ENCODE data around the gene MYMK.

The MYMK gene

GRCh38 chr9:133557581-133557980 is 32.8 kb upstream of the MYMK start:
- DNase-seq: no peak

- no peak for DNase-seq
Observed at GRCh38 chr9:133556354-133556753, 31.6 kb upstream of the MYMK start.

GRCh38 chr9:133554729-133555128 is 30.0 kb upstream of the MYMK start:
- DNase-seq: no peak

GRCh38 chr9:133553973-133554713 is 29.4 kb upstream of the MYMK start:
- DNase-seq: no peak

GRCh38 chr9:133553123-133553522 is 28.4 kb upstream of the MYMK start:
- DNase-seq: no peak

GRCh38 chr9:133552236-133552635 is 27.5 kb upstream of the MYMK start:
- no peak for DNase-seq

GRCh38 chr9:133551446-133551845 is 26.7 kb upstream of the MYMK start:
- DNase-seq: no peak

- no peak for DNase-seq
Observed at GRCh38 chr9:133547116-133547515, 22.4 kb upstream of the MYMK start.

GRCh38 chr9:133546287-133546680 is 21.5 kb upstream of the MYMK start:
- DNase-seq: no peak

- no peak for DNase-seq
Observed at GRCh38 chr9:133545494-133546286, 20.9 kb upstream of the MYMK start.

- no peak for DNase-seq
Observed at GRCh38 chr9:133543772-133544467, 19.2 kb upstream of the MYMK start.

- no peak for DNase-seq
Observed at GRCh38 chr9:133542002-133542401, 17.2 kb upstream of the MYMK start.

- no peak for DNase-seq
Observed at GRCh38 chr9:133540698-133541025, 15.9 kb upstream of the MYMK start.

GRCh38 chr9:133539991-133540697 is 15.4 kb upstream of the MYMK start:
- no peak for DNase-seq

GRCh38 chr9:133538851-133539833 is 14.4 kb upstream of the MYMK start:
- DNase-seq: no peak

- no peak for DNase-seq
Observed at GRCh38 chr9:133538176-133538575, 13.4 kb upstream of the MYMK start.

GRCh38 chr9:133537257-133537656 is 12.5 kb upstream of the MYMK start:
- no peak for DNase-seq

- DNase-seq: no peak
Observed at GRCh38 chr9:133536536-133536935, 11.8 kb upstream of the MYMK start.

- no peak for DNase-seq
Observed at GRCh38 chr9:133536080-133536479, 11.3 kb upstream of the MYMK start.

GRCh38 chr9:133535306-133535877 is 10.6 kb upstream of the MYMK start:
- DNase-seq: no peak
